Caco-2 (cell line): ENCODE results near the gene RBM18. TPM values are rescaled to one million over a fixed set of nuclear protein-coding genes. Genes with fewer than 3 reads are reported as not detected.

Source experiments
- BruUV-seq: library from RNA; stranded (reverse); fragments of 400-500 nt; replicated peaks from 2 replicates; lab custom pipeline; 2021; lab: Mats Ljungman, UMichigan
- CTCF ChIA-PET: fragments of 300-600 bp; sonication (Branson Sonifier 250); formaldehyde crosslinking; loops from one replicate; lab custom pipeline; 2022; ENCODE audit warnings: antibody characterized with exemption; lab: Charles Lee
- POLR2A ChIA-PET: fragments of 300-600 bp; sonication (Branson Sonifier 250); formaldehyde crosslinking; loops from one replicate; lab custom pipeline; 2022; ENCODE audit warnings: antibody characterized with exemption; lab: Charles Lee
- DNase-seq, 2 experiments: peaks; one replicate each; pipeline versions ENCODE4 v3.0.0 to v3.0.0-alpha.2; 2020 to 2022
- H3K27me3 ChIP-seq: replicated peaks from 2 replicates; pipeline ENCODE4 v1.6.0; 2011; ENCODE audit warnings: low read length; ENCODE audit not compliant: control insufficient read depth, insufficient read depth
- H3K36me3 ChIP-seq: 2 replicates; pipeline ENCODE4 v1.5.1; 2011; ENCODE audit warnings: low read length; ENCODE audit not compliant: control insufficient read depth, insufficient read depth
- H3K4me1 ChIP-seq: fragments of 250-450 bp; sonication (Bioruptor Pico); 2 replicates; pipeline ENCODE4 v1.5.1; 2020; ENCODE audit warnings: mild to moderate bottlenecking
- H3K4me3 ChIP-seq: 2 replicates; pipeline ENCODE4 v1.5.1; 2011; ENCODE audit warnings: low read depth, mild to moderate bottlenecking, control low read depth, low read length
- H3K9me3 ChIP-seq: fragments of 250-450 bp; sonication (Bioruptor Pico); 2 replicates; pipeline ENCODE4 v1.5.1; 2020; ENCODE audit warnings: mild to moderate bottlenecking, moderate library complexity
- H3K27ac Mint-ChIP-seq: one replicate; pipeline ENCODE4 v1.8.0; 2022; ENCODE audit warnings: mixed read lengths; ENCODE audit not compliant: unreplicated experiment
- H3K27me3 Mint-ChIP-seq: one replicate; pipeline ENCODE4 v1.8.0; 2022; ENCODE audit warnings: mixed read lengths; ENCODE audit not compliant: insufficient read depth, unreplicated experiment
- H3K36me3 Mint-ChIP-seq: one replicate; pipeline ENCODE4 v1.8.0; 2022; ENCODE audit warnings: mild to moderate bottlenecking, mixed read lengths; ENCODE audit not compliant: insufficient read depth, unreplicated experiment
- H3K4me1 Mint-ChIP-seq: one replicate; pipeline ENCODE4 v1.8.0; 2022; ENCODE audit warnings: low read depth, mixed read lengths; ENCODE audit not compliant: unreplicated experiment
- H3K4me3 Mint-ChIP-seq: one replicate; pipeline ENCODE4 v1.8.0; 2022; ENCODE audit warnings: mild to moderate bottlenecking, moderate library complexity, mixed read lengths; ENCODE audit not compliant: unreplicated experiment
- H3K9me3 Mint-ChIP-seq: one replicate; pipeline ENCODE4 v1.8.0; 2022; ENCODE audit warnings: mixed read lengths; ENCODE audit not compliant: unreplicated experiment
- intact Hi-C: fragments of 100-400 bp; cut with micrococcal nuclease; formaldehyde crosslinking; loops from one replicate; pipeline ENCODE4 v1.10.0; 2022; ENCODE audit not compliant: unreplicated experiment
- total RNA-seq: library from RNA; stranded (reverse); gene quantifications from 2 replicates; pipeline ENCODE4 v1.2.3, GENCODE V29; 2022
- TF ChIP-seq, protein P1 (sequence below), 2 experiments: fragments of 200-600 bp in 1 of 2; IDR thresholded peaks; 1 replicate in 1 of 2; 2 replicates in 1 of 2; pipeline versions ENCODE4 v1.5.1 to v1.8.0; 2011 to 2022; ENCODE audit warnings: antibody characterized with exemption in 1 of 2, control low read depth in 1 of 2, inconsistent platforms in 1 of 2, low read depth in 1 of 2, low read length in 1 of 2, mild to moderate bottlenecking in 1 of 2, moderate library complexity in 1 of 2; ENCODE audit not compliant: insufficient read depth in 1 of 2, severe bottlenecking in 1 of 2, unreplicated experiment in 1 of 2

RBM18 gene
- total RNA-seq, 1 experiment from 2014 or later, result 20.6 TPM

DNA sequence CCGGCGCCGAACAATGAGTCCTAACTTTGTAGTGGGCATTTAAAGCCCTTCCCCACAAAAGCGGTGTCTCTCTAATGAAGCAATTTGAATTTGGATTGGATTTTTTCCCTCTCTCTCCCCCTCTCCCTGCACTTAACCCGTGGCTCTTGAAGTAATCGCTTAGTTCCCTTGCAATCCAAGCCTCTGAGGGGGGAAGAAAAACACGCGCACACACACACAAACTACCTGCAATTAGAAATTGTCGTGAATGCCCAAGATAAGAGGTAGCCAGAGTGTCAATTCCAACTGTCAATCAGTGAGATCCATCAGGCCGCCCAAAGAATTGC, 37.1 kb downstream of the RBM18 start:
- Histone ChIP-seq H3K4me3 (no peak overlapping the region), H3K4me1 (0 out of 2 replicates have a peak, but pooled peaks cover 8% of the 10 kb centered on the region), H3K27me3 (peaks cover 1% of the 10 kb centered on the region; the same call in 1 of the 2 replicates), H3K9me3 (no peaks in the 10 kb centered on the region), H3K36me3 (no peaks in the 10 kb centered on the region)
- TF ChIP-seq, protein P1, sequence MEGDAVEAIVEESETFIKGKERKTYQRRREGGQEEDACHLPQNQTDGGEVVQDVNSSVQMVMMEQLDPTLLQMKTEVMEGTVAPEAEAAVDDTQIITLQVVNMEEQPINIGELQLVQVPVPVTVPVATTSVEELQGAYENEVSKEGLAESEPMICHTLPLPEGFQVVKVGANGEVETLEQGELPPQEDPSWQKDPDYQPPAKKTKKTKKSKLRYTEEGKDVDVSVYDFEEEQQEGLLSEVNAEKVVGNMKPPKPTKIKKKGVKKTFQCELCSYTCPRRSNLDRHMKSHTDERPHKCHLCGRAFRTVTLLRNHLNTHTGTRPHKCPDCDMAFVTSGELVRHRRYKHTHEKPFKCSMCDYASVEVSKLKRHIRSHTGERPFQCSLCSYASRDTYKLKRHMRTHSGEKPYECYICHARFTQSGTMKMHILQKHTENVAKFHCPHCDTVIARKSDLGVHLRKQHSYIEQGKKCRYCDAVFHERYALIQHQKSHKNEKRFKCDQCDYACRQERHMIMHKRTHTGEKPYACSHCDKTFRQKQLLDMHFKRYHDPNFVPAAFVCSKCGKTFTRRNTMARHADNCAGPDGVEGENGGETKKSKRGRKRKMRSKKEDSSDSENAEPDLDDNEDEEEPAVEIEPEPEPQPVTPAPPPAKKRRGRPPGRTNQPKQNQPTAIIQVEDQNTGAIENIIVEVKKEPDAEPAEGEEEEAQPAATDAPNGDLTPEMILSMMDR (IDR thresholded peaks at IDR 0.05; ENCODE audit: insufficient read depth in 1 of 2, low read depth in 1 of 2, low read length in 1 of 2, severe bottlenecking in 1 of 2, unreplicated experiment in 1 of 2), result no peak
- DNase-seq, result no peak
- H3K4me1 Mint-ChIP-seq, result no peaks in the 10 kb centered on the region
- no TSS peak for BruUV-seq
- ChIA-PET CTCF (interaction anchor here (1.0 kb wide), 1 partner anchor 491 kb away, joined by 4 read pairs; no protein-coding TSS in a partner anchor), POLR2A (no interaction called here)
- H3K27ac Mint-ChIP-seq, result no peak overlapping the region
- H3K27me3 Mint-ChIP-seq, result peaks cover 5% of the 10 kb centered on the region
- intact Hi-C loops, result no loop called here
- no peaks in the 10 kb centered on the region for H3K36me3 Mint-ChIP-seq
- no peaks in the 10 kb centered on the region for H3K9me3 Mint-ChIP-seq
- no peak overlapping the region for H3K4me3 Mint-ChIP-seq

GRCh38 chr9:122226758-122227574, 37.7 kb downstream of the RBM18 start:
- TF ChIP-seq, protein P1 (IDR thresholded peaks at IDR 0.05; ENCODE audit: insufficient read depth in 1 of 2, low read depth in 1 of 2, low read length in 1 of 2, severe bottlenecking in 1 of 2, unreplicated experiment in 1 of 2), result no peak
- Histone ChIP-seq H3K27me3 (peaks cover 1% of the 10 kb centered on the region; the same call in 1 of the 2 replicates), H3K4me3 (no peak overlapping the region), H3K4me1 (0 out of 2 replicates have a peak, but pooled peaks cover 8% of the 10 kb centered on the region), H3K36me3 (no peaks in the 10 kb centered on the region), H3K9me3 (no peaks in the 10 kb centered on the region)
- Mint-ChIP-seq H3K27ac (no peak overlapping the region), H3K4me1 (no peaks in the 10 kb centered on the region), H3K4me3 (peak overlapping the region; percentile 18), H3K9me3 (no peaks in the 10 kb centered on the region), H3K36me3 (no peaks in the 10 kb centered on the region), H3K27me3 (peaks cover 5% of the 10 kb centered on the region)
- intact Hi-C loops, result no loop called here
- DNase-seq, result no peak
- CTCF ChIA-PET, result no interaction called here
- POLR2A ChIA-PET, result no interaction called here
- no TSS peak for BruUV-seq

DNA sequence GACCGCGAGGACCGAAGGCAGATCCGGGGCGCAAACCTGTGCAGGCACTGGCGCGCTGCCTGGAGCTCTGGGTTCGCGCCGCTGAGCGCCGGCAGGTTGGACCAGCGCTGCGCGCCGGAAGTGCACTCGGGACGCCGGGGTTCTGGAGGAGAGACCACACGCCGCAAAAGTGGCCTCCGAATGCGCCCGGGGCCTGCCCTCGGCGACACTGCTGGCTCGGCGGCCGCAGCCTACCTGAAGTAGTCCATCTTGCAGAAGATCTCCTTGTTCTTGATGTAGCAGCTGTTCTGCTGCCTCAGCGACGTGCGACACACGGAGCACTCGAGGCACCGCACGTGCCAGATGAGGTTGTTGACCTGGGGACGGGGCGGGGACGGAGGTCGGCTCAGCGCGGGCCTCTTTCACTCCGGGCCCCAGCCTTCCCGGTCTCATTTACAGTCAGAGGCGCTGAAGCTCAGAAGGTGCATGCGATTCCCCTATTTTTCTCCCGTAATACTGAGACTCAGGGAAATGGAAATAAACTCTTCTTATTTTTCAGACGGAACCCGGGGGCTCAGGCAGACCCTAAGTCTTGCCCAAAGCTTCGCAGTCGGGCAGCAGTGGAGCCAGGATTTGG, 38.4 kb downstream of the RBM18 start:
- H3K27ac Mint-ChIP-seq, result no peak overlapping the region
- BruUV-seq, result no TSS peak
- H3K4me1 Mint-ChIP-seq, result no peaks in the 10 kb centered on the region
- TF ChIP-seq, protein P1 (IDR thresholded peaks at IDR 0.05; ENCODE audit: insufficient read depth in 1 of 2, low read depth in 1 of 2, low read length in 1 of 2, severe bottlenecking in 1 of 2, unreplicated experiment in 1 of 2), result no peak
- CTCF ChIA-PET, result no interaction called here
- intact Hi-C loops, result no loop called here
- Histone ChIP-seq H3K36me3 (no peaks in the 10 kb centered on the region), H3K27me3 (peaks cover 1% of the 10 kb centered on the region; the same call in 1 of the 2 replicates), H3K9me3 (no peaks in the 10 kb centered on the region), H3K4me3 (no peak overlapping the region), H3K4me1 (0 out of 2 replicates have a peak, but pooled peaks cover 5% of the 10 kb centered on the region)
- H3K9me3 Mint-ChIP-seq, result no peaks in the 10 kb centered on the region
- H3K36me3 Mint-ChIP-seq, result no peaks in the 10 kb centered on the region
- H3K27me3 Mint-ChIP-seq, result peaks cover 5% of the 10 kb centered on the region
- H3K4me3 Mint-ChIP-seq, result no peak overlapping the region
- POLR2A ChIA-PET, result no interaction called here
- DNase-seq, result no peak
